Measurements from ENCODE around the gene SFRP4. TPM values are rescaled to one million over a fixed set of nuclear protein-coding genes. Genes with fewer than 3 reads are reported as not detected.

Gene SFRP4
- total RNA-seq, 4 donors from 2014 or later, result 0.15 to 0.94 (median 0.20) TPM

DNA sequence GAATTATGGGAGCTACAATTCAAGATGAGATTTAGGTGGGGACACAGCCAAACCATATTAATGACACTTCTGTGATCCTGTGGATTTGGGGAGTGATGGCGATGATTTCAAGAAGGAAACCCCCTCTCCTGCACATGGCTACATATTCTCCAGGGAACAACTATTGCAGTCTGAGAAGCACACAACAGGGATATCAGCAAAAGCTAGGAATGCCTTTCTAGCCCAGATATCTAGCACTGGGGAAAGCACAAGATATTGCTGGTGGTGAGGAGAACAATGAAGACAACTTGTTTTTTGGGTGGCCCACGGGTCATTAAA, 28.1 kb upstream of the SFRP4 start:
- intact Hi-C loops (cut with DNase I; ENCODE audit: low total_unique reads), result no loop called here
- WGBS, 2 donors, result 82% methylated on average over 2 of the region's 2 CpGs

DNA sequence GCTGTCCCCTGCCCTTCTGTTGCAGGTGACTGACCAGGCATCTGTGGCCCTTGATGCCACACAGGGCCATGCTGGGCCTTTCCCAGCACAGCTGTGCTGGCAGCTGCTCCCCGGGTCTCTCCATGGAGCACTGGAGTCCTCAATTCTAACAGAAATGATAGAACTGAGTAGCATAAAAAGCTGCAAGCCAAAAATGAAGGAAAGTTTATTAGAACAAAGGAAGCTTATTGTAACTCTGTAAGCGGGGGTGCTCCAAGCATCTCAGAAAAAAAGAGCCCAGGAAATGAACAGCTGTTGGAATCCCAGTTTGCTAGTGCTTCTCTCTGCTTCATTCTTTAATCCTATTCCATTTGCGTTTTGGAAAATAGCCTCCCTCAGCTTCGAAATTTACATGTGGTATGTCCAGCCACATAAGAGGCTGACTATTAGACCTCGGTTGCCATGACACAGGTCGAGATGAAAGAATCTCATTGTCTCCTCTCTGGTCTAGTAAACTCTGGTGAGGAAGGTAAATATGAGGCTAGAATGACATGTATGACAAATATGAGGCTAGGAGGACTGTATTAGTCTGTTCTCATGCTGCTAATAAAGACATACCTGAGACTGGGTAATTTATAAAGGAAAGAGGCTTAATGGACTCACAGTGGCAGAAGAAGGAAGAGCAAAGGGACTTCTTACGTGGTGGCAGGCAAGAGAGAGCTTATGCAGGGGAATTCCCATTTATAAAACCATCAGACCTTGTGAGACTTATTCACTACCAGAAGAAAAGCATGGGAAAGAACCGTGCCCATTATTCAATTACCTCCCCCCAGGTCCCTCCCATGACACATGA, 27.5 kb upstream of the SFRP4 start:
- no peak for TF ChIP-seq POLR2A (IDR thresholded peaks at IDR 0.05)
- TF ChIP-seq, protein P1, sequence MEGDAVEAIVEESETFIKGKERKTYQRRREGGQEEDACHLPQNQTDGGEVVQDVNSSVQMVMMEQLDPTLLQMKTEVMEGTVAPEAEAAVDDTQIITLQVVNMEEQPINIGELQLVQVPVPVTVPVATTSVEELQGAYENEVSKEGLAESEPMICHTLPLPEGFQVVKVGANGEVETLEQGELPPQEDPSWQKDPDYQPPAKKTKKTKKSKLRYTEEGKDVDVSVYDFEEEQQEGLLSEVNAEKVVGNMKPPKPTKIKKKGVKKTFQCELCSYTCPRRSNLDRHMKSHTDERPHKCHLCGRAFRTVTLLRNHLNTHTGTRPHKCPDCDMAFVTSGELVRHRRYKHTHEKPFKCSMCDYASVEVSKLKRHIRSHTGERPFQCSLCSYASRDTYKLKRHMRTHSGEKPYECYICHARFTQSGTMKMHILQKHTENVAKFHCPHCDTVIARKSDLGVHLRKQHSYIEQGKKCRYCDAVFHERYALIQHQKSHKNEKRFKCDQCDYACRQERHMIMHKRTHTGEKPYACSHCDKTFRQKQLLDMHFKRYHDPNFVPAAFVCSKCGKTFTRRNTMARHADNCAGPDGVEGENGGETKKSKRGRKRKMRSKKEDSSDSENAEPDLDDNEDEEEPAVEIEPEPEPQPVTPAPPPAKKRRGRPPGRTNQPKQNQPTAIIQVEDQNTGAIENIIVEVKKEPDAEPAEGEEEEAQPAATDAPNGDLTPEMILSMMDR (IDR thresholded peaks at IDR 0.05), result no peak
- WGBS, 2 donors, result 67 to 74% methylated on average over 8 of the region's 8 CpGs
- no peak overlapping the region for H3K4me3 ChIP-seq (ENCODE audit: low read depth, poor library complexity, severe bottlenecking)
- no peak for DNase-seq (ENCODE audit: low spot score in 2 of 2)
- intact Hi-C loops (cut with DNase I; ENCODE audit: low total_unique reads), result no loop called here

More for the DNA sequence above, 28.1 kb upstream of the SFRP4 start:
- H3K4me3 ChIP-seq (ENCODE audit: low read depth, poor library complexity, severe bottlenecking), result no peak overlapping the region
- no peak for DNase-seq (ENCODE audit: low spot score in 2 of 2)
- TF ChIP-seq, protein P1 (IDR thresholded peaks at IDR 0.05), result no peak
- no peak for TF ChIP-seq POLR2A (IDR thresholded peaks at IDR 0.05)

- DNase-seq (ENCODE audit: low spot score in 2 of 2), result no peak
- TF ChIP-seq, protein P1 (IDR thresholded peaks at IDR 0.05), result peak in 1 of 3 donors; percentile 90
- TF ChIP-seq POLR2A (IDR thresholded peaks at IDR 0.05), result no peak
- 57 to 61% methylated on average over 12 of the region's 12 CpGs for WGBS, 2 donors
- H3K4me3 ChIP-seq (ENCODE audit: low read depth, poor library complexity, severe bottlenecking), result no peak overlapping the region
- intact Hi-C loops (cut with DNase I; ENCODE audit: low total_unique reads), result no loop called here
These were observed 26.5 kb upstream of the SFRP4 start for GRCh38 chr7:37942934-37943610.

DNA sequence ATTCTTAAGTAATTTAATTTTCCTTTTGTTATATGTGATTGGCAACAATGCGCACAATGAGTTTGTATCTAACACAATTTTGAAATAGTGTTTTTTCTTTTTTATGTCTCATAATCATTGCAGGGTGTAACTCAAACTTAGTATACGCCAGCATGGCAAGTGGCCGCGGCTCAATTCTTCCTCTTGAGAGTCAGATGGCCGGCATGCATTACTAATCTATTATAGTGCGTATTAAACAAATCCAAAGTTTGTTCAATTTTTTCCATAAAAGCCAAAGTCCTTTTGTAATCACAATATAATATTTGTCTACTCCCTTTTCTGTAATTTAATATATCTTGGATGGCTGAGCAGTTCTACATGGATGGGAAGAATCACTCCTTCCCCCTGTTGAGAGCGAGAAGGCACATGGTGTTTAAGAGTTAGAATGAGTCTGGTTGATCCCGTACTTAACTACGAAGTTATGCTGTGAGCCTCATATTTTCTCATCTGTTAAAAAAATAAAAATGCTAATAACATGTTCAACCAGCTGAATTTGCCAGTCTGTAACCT, 16.5 kb upstream of the SFRP4 start:
- H3K4me3 ChIP-seq (ENCODE audit: low read depth, poor library complexity, severe bottlenecking), result no peak overlapping the region
- 92 to 96% methylated on average over 9 of the region's 9 CpGs for WGBS, 2 donors
- TF ChIP-seq, protein P1 (IDR thresholded peaks at IDR 0.05), result no peak
- no peak for TF ChIP-seq POLR2A (IDR thresholded peaks at IDR 0.05)
- DNase-seq (ENCODE audit: low spot score in 2 of 2), result no peak
- intact Hi-C loops (cut with DNase I; ENCODE audit: low total_unique reads), result no loop called here

DNA sequence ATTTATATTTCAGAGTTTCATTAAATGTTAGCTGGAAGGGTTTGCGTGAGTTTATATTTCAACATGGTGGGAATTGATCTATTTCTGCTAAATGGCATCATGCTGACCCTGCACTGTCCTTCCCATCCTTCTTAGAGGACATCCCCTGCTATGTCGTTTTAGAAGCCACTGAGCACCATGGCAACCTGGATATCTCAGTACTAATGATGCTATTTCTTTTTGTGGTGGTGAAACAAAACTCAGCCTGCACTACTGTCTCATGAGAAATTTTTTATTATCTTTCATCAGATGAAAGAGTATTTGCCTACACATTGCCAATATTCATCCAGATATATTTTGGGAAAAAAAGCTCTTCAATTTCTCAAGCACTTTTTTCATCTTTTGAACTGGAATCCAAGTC, 15.9 kb upstream of the SFRP4 start:
- intact Hi-C loops (cut with DNase I; ENCODE audit: low total_unique reads), result no loop called here
- no peak overlapping the region for H3K4me3 ChIP-seq (ENCODE audit: low read depth, poor library complexity, severe bottlenecking)
- TF ChIP-seq, protein P1 (IDR thresholded peaks at IDR 0.05), result no peak
- TF ChIP-seq POLR2A (IDR thresholded peaks at IDR 0.05), result no peak
- 82 to 83% methylated on average over 2 of the region's 2 CpGs for whole genome bisulfite sequencing, 2 donors
- DNase-seq (ENCODE audit: low spot score in 2 of 2), result no peak
